GM18526 (cell line): Measurements from ENCODE around the gene C4BPA.

Experiments used
- POLR2A ChIP-seq: IDR thresholded peaks from 3 replicates; pipeline ENCODE4 v1.6.1; 2011; ENCODE audit not compliant: insufficient read length; ENCODE audit errors: extremely low read depth

Gene C4BPA

DNA sequence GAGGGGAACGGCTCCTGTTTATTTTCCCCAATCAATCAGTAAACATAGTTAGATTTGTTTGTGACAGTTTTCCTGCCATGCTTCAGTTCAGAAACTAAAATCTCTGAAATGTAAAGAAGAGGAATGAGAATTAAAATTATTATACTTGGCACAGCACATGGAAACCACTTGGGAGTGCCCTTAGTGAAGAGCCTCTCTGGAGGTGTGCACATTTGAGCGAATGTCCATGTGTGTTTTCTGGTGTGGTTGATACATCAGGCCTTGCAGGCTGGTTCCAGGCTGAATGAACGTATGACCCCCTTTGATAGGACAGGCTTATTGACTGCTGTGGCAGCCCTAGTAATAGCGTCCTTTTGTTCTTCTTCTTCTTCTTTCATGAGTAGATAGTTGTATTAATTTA is 27.1 kb downstream of the C4BPA start:
- no peak for TF ChIP-seq POLR2A

DNA sequence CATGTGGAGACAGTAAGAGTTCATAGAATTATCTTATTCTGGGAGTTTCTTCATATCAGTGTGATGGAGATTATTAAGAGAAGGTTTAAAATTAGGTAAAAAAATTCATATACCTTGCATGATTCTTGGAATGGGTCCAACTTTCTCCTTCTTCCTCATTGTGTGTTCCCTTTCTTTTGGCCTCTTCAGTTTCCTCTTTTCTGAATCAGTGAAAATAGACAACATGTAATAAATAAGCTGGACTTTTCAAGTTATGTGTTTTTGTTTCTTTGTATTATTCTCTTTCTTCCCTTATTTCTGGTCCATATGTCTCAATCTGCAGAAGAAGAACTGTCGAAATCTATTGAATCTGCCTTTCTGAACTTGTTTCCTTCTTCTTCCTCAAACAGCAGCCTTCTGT is 30.5 kb downstream of the C4BPA start:
- TF ChIP-seq POLR2A, result no peak

DNA sequence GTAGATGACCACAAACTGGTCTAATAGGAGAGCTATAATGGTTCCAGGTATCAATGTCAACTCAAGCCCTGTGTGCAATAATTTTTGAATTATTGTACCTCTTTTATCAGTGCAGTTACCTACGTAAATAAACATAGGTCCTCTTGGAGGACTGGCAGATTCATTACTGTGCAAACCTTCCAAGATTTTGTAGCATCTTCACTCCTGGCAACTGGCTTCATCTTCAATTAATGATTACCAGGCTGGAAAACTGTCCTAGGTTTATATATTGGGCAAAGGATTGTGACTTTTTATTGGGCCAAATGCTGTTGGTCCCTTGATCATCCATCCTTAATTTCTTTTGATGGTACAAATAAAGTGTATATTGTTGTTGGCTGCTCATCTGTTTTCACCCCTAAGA is 35.6 kb downstream of the C4BPA start:
- no peak for TF ChIP-seq POLR2A

DNA sequence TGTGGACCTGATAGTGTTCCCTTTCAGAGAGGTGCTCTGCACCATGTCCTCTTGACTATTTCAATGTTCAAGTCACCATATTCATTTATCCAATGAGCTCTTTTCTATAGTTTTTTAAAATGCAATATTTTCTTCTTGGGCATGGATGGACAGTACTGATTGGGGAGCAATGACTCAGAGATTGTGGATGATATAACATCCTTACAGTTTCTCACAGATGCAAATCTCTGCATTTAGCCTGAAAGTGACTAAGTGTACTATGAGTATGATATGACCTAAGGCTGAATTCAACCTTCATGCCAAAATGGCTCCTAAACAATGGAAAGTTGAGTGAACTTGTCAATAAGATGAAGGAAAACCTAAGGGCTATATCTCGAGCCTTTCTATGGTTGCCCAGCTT is 36.5 kb downstream of the C4BPA start:
- TF ChIP-seq POLR2A, result no peak

DNA sequence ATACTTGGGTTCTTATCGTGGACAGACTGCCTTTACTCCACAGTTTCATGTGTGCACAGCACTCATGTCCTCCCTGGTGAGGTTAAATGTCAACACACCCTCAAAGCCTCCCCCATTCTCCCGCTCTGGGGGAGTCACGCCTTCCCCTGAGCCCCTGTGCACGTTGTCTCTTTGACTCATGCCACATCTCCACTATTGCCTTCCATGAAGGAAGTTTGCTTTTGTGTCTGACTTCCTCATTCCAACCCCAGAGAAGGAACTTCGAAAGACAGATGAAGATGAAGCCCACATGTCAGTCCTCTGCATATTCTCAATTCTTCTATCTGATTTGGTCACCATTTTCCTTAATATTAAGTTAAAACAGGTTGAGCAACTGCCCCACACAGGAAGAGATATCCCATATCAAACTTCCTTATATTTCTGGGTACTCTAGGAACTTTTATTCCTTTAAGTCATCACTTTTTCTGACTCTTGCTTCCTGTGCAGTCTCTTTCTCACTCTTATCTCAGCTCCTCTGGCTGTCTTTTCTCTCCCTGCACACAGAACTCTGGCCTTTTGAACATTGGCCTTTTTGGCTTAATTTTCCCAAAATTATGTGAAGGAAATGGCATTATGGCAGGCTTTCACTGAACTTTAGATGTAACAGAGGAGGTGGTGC is 41.5 kb downstream of the C4BPA start:
- no peak for TF ChIP-seq POLR2A

DNA sequence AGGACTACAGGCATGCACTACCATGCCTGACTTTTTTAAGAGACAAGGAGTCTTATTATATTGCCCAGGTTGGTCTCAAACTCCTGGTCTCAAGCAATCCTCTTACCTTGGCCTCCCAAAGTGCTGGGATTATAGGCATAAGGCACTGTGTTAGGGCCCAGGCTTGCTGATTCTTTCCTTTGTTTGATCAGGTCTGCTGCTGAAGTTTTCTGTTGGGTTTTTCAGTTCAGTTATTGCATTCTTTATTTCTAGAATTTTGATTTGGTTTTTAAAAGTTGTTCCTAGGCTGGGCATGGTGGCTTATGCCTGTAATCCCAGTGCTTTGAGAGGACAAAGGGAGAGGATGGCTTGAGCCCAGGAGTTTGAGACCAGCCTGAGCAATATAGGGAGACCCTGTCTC is 47.9 kb downstream of the C4BPA start:
- no peak for TF ChIP-seq POLR2A

DNA sequence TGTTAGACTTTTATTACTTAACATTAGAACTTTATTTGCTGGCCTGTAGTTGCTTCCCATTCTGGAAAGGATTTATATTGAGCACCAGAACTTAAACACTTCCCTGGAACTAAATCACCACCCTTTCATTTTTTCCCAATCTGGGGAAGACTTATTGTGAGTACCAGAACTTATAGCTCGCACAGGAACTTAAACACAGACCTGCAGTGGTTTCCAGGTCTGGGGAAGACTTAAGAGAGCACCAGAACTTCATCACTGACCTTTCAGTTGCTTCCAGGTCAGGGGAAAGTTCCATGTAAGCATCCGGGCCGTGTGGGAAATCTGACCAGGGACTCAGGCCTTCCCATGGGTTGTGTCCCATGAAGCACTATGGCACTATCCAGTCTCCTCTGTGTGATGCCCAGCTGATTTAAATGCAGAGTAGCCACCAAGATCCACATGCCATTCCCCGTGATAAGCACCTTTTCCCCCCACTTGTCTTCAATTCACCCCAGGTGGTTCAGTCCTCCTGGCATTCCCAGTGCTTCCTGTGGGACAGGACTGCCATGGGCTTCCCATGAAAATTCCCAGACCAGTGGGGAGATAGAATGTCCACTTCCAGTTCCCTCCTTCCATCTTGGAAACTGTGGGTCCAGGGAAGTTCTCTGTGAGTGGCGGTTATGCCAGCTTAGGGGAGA is 48.9 kb downstream of the C4BPA start:
- no peak for TF ChIP-seq POLR2A

DNA sequence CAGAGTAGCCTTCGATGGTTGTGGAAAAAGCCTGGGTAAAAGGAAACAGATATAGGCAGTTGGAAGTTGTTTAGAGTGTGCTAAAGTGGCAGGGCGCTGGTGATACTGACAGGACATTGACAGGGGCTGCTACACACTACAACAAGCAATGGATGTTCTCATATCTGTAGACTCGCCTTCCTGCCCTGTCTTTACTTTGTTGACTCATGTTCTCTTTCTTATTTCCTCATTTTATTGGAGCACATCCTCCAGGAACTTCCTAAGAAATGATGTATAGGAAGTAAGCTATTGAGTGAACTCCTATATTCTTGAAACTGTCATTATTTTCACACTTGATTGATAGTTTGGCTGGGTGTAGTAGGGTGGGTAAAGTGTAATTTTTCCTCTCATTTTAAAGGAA is 51.0 kb downstream of the C4BPA start:
- no peak for TF ChIP-seq POLR2A

DNA sequence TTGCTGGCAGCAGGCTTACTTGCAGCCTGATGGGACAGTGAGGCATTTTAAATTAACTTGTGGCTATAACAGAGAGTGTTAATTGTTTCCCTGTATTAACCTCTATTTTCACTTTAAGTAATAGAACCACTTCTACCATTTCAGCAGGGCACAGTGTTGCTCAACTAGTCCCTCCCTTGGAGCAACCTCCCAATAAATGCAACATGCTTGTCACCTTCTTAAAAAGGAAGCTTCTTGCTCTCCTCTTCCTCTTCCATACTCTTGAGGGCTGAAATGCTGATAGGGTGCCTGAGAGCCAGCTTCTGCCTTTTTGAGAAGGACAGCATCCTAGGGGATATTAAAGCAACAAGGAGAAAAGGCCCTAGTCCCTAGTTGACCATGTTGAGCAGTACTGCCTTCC is 52.1 kb downstream of the C4BPA start:
- no peak for TF ChIP-seq POLR2A

DNA sequence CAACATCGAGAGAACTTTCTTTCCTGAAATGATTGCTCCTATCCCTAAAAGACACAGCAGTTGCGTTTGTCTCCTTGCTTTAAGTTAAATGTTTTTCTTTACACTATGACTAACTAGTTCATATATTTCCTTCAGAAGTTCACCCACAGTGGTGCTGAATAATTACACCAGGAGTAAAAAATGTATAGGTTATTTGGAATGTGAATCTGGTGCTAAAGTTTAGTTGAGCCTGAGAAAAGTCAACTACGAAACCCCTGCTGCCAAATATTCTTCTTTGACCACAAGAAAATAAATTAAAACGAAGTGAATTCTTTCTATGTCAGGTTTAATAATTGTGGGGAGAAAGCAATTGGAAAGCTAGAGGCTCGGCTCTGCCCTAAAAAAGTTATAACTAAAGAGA is 52.8 kb downstream of the C4BPA start:
- no peak for TF ChIP-seq POLR2A

DNA sequence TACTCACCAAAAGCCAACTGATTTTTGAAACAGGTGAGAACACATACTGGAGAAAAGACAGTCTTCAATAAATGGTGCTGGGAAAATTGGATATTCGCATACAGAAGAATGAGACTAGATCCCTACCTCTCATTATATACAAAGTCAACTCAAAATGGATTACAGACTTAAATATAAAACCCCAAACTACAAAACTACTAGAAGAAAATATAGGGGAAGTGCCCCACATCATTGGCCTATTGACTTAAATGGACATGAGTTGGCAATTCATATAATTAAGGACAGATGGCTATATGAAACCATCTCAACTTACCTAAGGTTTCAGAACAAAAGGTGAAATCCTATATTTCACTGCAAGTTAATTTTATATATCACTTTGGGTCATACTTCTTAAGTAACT is 60.1 kb downstream of the C4BPA start:
- no peak for TF ChIP-seq POLR2A

DNA sequence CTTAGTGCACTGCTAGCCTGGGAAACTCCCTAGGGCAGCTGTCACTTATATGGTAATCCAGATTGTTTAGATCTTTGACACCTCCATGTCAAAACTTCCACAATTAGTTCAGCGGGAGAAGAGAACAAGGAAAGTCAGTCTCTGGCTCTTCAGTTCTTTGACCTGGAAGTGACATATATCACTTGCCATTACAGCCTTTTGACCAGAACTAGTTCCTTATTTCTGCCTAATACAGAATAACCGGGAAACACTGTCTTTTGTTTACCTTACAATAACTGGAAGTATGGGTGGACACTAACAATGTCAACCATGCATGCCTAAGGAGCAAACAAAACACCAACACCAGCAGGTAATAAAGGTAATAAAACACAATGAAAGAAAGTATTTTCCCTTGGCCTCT is 68.3 kb downstream of the C4BPA start:
- no peak for TF ChIP-seq POLR2A

DNA sequence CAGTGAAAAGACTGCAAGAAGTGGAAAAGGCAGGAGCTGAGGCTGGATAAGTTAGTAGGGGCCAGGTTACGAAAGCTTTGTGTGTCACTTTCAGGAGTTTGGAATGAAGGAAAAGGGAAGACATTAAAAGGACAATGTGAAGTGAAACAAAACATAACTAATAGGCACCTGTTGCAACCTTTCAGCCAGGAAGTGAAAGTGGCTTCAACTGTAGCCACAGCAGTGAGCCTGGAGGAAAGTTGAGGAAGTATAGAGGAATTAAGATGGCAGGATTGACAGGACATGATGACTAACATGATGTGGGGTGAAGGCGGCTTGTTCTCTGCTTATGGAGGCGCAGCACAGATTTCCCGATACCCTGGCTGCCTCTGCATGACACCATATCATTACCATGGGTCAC is 68.9 kb downstream of the C4BPA start:
- no peak for TF ChIP-seq POLR2A

DNA sequence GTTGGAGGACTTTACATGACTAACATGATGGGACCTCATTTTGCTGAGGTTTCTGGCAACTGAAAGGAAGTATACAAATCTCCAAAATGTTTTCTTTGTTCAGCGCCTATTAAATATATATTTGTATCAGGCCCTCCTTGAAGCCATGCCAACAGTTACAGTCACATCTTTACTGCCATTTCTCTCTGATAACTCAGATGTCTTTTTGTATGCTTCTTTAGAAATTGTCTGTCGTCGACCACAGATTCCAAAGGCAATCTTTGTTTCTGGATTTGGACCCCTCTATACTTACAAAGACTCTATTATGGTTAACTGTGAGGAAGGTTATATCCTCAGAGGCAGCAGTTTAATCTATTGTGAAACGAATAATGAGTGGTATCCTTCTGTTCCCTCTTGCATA is 69.4 kb downstream of the C4BPA start:
- no peak for TF ChIP-seq POLR2A

DNA sequence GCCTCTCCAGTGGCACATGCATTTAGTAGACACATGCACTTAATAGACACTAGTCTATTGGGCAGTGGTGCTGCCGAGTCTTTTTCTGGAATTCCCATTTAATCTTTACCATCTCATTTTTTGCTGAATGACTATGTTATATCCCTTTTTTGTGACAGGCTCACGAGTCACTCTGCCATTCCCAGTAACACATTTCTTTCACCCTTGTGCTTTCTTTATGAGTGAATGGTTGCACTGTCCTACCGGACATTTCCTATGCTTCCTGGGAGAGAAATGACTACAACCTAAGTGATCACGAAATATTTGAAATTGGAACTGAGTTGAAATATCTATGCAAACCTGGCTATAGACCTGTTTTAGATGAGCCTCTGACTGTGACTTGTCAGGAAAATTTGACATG is 70.9 kb downstream of the C4BPA start:
- no peak for TF ChIP-seq POLR2A

DNA sequence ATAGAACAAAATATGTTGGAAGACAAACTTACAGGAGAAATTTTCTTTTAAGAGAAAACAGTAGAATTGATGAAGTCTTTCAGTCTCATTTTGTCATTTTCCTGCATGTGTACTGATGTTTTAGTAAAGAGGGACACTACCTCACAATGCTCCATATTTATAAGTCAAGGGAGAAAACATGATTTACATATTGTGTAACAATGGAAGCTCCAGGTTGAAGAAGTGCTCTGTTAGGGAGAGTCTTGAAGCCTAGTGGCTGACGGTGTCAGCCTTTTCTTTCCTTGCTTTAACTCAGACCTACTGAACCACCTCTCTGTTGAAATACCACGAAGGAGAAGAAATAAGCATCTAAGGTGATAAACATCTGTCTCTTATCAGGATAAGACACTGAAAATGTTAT is 75.0 kb downstream of the C4BPA start:
- TF ChIP-seq POLR2A, result no peak

DNA sequence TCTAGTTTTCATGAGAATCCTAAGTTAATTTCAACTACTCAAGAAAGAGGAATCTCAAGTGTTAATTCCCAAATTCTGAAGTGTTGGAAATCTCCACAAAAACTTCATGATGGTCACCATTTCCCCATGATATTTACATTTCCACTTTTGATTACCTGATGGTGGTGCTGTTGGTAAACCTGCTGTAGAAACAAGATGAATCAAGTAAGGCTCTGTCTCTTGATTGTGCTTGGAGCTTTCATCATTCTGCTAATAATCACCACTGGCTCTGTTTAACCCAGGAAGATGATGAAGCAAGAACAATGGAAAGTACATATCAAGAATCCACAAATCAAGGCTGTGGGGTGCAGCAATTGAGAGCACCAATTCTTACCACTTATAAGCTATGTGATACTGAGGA is 77.8 kb downstream of the C4BPA start:
- no peak for TF ChIP-seq POLR2A
